Vagina (tissue), 2 donors: ENCODE measurements around the gene NAA10.

ENCODE experiments used
- CTCF ChIP-seq, 3 experiments: fragments of 450-650 bp in 2 of 3; fragments of 200-600 bp in 1 of 3; sonication (generic) in 1 of 3; IDR thresholded peaks; one replicate each; pipeline ENCODE4 v1.5.1; 2017 to 2019; ENCODE audit warnings: antibody characterized with exemption in 3 of 3, mild to moderate bottlenecking in 2 of 3, moderate library complexity in 2 of 3
- POLR2AphosphoS5 ChIP-seq, 2 donors: sonication (generic); formaldehyde crosslinking; IDR thresholded peaks; one replicate each; pipeline ENCODE4 v1.9.0; 2017; ENCODE audit warnings: antibody characterized with exemption in 2 of 2, mild to moderate bottlenecking in 2 of 2, low read depth in 1 of 2; ENCODE audit not compliant: insufficient read depth in 1 of 2

GRCh38 chrX:153881281-153881680 lies 53.6 kb downstream of the NAA10 start:
- TF ChIP-seq CTCF (IDR thresholded peaks at IDR 0.05) (no peak), POLR2AphosphoS5 (IDR thresholded peaks at IDR 0.05; ENCODE audit: insufficient read depth in 1 of 2, low read depth in 1 of 2) (no peak)
